ENCODE results near the gene USH2A. TPM values are rescaled to one million over a fixed set of nuclear protein-coding genes. Genes with fewer than 3 reads are reported as not detected.

USH2A gene
- total RNA-seq, 4 donors from 2014 or later: not detected

- ATAC-seq (ENCODE audit: low FRiP score) (no peak), DNase-seq (ENCODE audit: low spot score) (no peak)
- no peak for TF ChIP-seq CTCF (IDR thresholded peaks at IDR 0.05)
These were observed 615.3 kb downstream of the USH2A start for GRCh38 chr1:215807911-215808436.

- DNase-seq (ENCODE audit: low spot score): no peak
- no peak for ATAC-seq (ENCODE audit: low FRiP score)
- TF ChIP-seq CTCF (IDR thresholded peaks at IDR 0.05): no peak
These were observed 616.0 kb downstream of the USH2A start for GRCh38 chr1:215807218-215807617.

GRCh38 chr1:215797859-215798258 is 625.4 kb downstream of the USH2A start:
- ATAC-seq (ENCODE audit: low FRiP score) (no peak), DNase-seq (ENCODE audit: low spot score) (no peak)
- TF ChIP-seq CTCF (IDR thresholded peaks at IDR 0.05): no peak

GRCh38 chr1:215794156-215794555 is 629.1 kb downstream of the USH2A start:
- DNase-seq (ENCODE audit: low spot score) (no peak), ATAC-seq (ENCODE audit: low FRiP score) (no peak)
- TF ChIP-seq CTCF (IDR thresholded peaks at IDR 0.05): no peak

DNA sequence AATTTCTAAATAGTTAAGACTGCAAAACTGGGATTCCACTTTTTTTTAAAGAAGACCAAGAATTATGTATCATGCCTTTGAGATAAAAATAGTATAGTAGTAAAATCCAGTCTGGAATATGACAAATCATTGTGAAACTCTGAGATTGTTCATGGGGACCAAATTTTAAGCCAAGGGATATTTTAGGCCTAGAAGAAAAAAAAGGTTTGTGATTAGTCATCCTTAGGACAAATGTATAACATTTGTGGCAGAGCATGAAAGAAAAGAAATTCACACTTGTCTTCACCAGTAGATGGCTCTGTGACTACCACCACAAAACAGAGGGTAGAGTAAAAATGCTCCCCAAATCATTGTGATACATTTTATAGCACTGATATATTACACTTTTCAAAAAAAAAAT is 630.1 kb downstream of the USH2A start:
- DNase-seq (ENCODE audit: low spot score): no peak
- no peak for TF ChIP-seq CTCF (IDR thresholded peaks at IDR 0.05)
- no peak for ATAC-seq (ENCODE audit: low FRiP score)

GRCh38 chr1:215792446-215792845 is 630.8 kb downstream of the USH2A start:
- DNase-seq (ENCODE audit: low spot score): no peak
- no peak for TF ChIP-seq CTCF (IDR thresholded peaks at IDR 0.05)
- ATAC-seq (ENCODE audit: low FRiP score): no peak

- DNase-seq (ENCODE audit: low spot score) (no peak), ATAC-seq (ENCODE audit: low FRiP score) (no peak)
- no peak for TF ChIP-seq CTCF (IDR thresholded peaks at IDR 0.05)
These were observed 633.3 kb downstream of the USH2A start for GRCh38 chr1:215789981-215790380.
